DLD1 (cell line): Measurements from ENCODE around the gene BCAT1.

ENCODE experiments used
- in situ Hi-C: cut with HindIII; loops from 2 replicates; pipeline ENCODE4 v1.10.0; 2017; ENCODE audit warnings: low sequenced_read_pairs

BCAT1 gene

GRCh38 chr12:24776861-24777260 lies 172.0 kb downstream of the BCAT1 start:
- in situ Hi-C loops, result no loop called here

- in situ Hi-C loops, result no loop called here
These were observed 173.8 kb downstream of the BCAT1 start for GRCh38 chr12:24775073-24775472.

- in situ Hi-C loops, result no loop called here
These were observed 174.9 kb downstream of the BCAT1 start for GRCh38 chr12:24773996-24774395.

- in situ Hi-C loops, result no loop called here
These were observed 176.1 kb downstream of the BCAT1 start for GRCh38 chr12:24772813-24773212.

GRCh38 chr12:24770821-24771220 lies 178.1 kb downstream of the BCAT1 start:
- in situ Hi-C loops, result no loop called here

- in situ Hi-C loops, result no loop called here
These were observed 178.6 kb downstream of the BCAT1 start for GRCh38 chr12:24770334-24770733.

- in situ Hi-C loops, result no loop called here
These were observed 179.2 kb downstream of the BCAT1 start for GRCh38 chr12:24769682-24770081.

- in situ Hi-C loops, result no loop called here
These were observed 180.5 kb downstream of the BCAT1 start for GRCh38 chr12:24768415-24768814.

GRCh38 chr12:24767016-24767415 lies 181.9 kb downstream of the BCAT1 start:
- in situ Hi-C loops, result no loop called here

GRCh38 chr12:24764712-24765111 lies 184.2 kb downstream of the BCAT1 start:
- in situ Hi-C loops, result no loop called here

GRCh38 chr12:24760606-24761378 lies 188.1 kb downstream of the BCAT1 start:
- in situ Hi-C loops, result no loop called here

GRCh38 chr12:24760162-24760561 lies 188.7 kb downstream of the BCAT1 start:
- in situ Hi-C loops, result no loop called here
